GM20000 (cell line): ENCODE results near the gene ENKUR.
"Not testable (repeated sequence)": the region's sequence is repeated elsewhere in the genome, so short reads cannot be mapped to it uniquely, and the experiment has no call there.

Source experiments
- DNase-seq: peaks from one replicate; pipeline ENCODE4 v3.0.0; 2012; ENCODE audit warnings: low spot score
- CTCF ChIP-seq: IDR thresholded peaks from 2 replicates; pipeline ENCODE4 v1.5.1; 2012; ENCODE audit warnings: mild to moderate bottlenecking, control low read depth; ENCODE audit errors: extremely low read depth, missing control alignments

ENKUR gene

GRCh38 chr10:25014579-25014978 lies 1.4 kb downstream of the ENKUR start:
- TF ChIP-seq CTCF: no peak
- DNase-seq: no peak

GRCh38 chr10:25011591-25011990 lies 4.4 kb downstream of the ENKUR start:
- DNase-seq: not testable (repeated sequence)

GRCh38 chr10:24998044-24998443 lies 17.9 kb downstream of the ENKUR start:
- DNase-seq: no peak
- TF ChIP-seq CTCF: no peak

GRCh38 chr10:24995072-24995471 lies 20.9 kb downstream of the ENKUR start:
- no peak for DNase-seq
- TF ChIP-seq CTCF: no peak

GRCh38 chr10:24993237-24993958 lies 22.6 kb downstream of the ENKUR start:
- TF ChIP-seq CTCF: no peak
- no peak for DNase-seq

GRCh38 chr10:24992512-24993133 lies 23.3 kb downstream of the ENKUR start:
- TF ChIP-seq CTCF: no peak
- no peak for DNase-seq

GRCh38 chr10:24991298-24991697 lies 24.7 kb downstream of the ENKUR start:
- DNase-seq: no peak
- no peak for TF ChIP-seq CTCF

- no peak for TF ChIP-seq CTCF
- no peak for DNase-seq
Observed at GRCh38 chr10:24989867-24990266, 26.1 kb downstream of the ENKUR start.
